Mesenteric fat pad (tissue), 1 donor: Measurements from ENCODE around the gene SLC38A9. TPM values are rescaled to one million over a fixed set of nuclear protein-coding genes. Genes with fewer than 3 reads are reported as not detected.

ENCODE experiments used
- DNase-seq: peaks from one replicate; pipeline ENCODE4 v3.0.0-alpha.2; 2020; ENCODE audit warnings: low spot score
- total RNA-seq: library from RNA; stranded (reverse); fragmentation: NEBNext Ultra II Directional; extraction: Animal tissue kit (Norgen Biotek cat#: 25700); gene quantifications from one replicate; pipeline ENCODE4 v1.2.1, GENCODE V29; 2021
- donor health status: DM: yes; HTN: yes; CAD: no.

Gene SLC38A9
- total RNA-seq, 1 donor from 2014 or later: 17.6 TPM

GRCh38 chr5:55613112-55613868 is 98.8 kb downstream of the SLC38A9 start:
- DNase-seq: no peak

GRCh38 chr5:55610542-55610941 is 101.6 kb downstream of the SLC38A9 start:
- no peak for DNase-seq

- no peak for DNase-seq
These were observed 102.7 kb downstream of the SLC38A9 start for GRCh38 chr5:55609413-55609812.

- no peak for DNase-seq
These were observed 103.4 kb downstream of the SLC38A9 start for GRCh38 chr5:55608595-55609349.

- DNase-seq: peak; percentile 33
These were observed 104.8 kb downstream of the SLC38A9 start for GRCh38 chr5:55607309-55607708.

GRCh38 chr5:55604611-55605067 is 107.5 kb downstream of the SLC38A9 start:
- no peak for DNase-seq

GRCh38 chr5:55603922-55604321 is 108.2 kb downstream of the SLC38A9 start:
- no peak for DNase-seq

GRCh38 chr5:55601628-55602027 is 110.5 kb downstream of the SLC38A9 start:
- no peak for DNase-seq

- DNase-seq: no peak
These were observed 110.9 kb downstream of the SLC38A9 start for GRCh38 chr5:55601204-55601618.

GRCh38 chr5:55600497-55601203 is 111.5 kb downstream of the SLC38A9 start:
- DNase-seq: no peak

GRCh38 chr5:55600086-55600485 is 112.0 kb downstream of the SLC38A9 start:
- DNase-seq: no peak

- DNase-seq: no peak
These were observed 112.7 kb downstream of the SLC38A9 start for GRCh38 chr5:55599148-55600050.

GRCh38 chr5:55597014-55597981 is 114.8 kb downstream of the SLC38A9 start:
- no peak for DNase-seq

GRCh38 chr5:55594671-55595070 is 117.5 kb downstream of the SLC38A9 start:
- no peak for DNase-seq

GRCh38 chr5:55593115-55593472 is 119.0 kb downstream of the SLC38A9 start:
- no peak for DNase-seq

- DNase-seq: no peak
These were observed 119.6 kb downstream of the SLC38A9 start for GRCh38 chr5:55592388-55593114.

- DNase-seq: no peak
These were observed 120.4 kb downstream of the SLC38A9 start for GRCh38 chr5:55591686-55592085.

GRCh38 chr5:55585206-55585610 is 126.9 kb downstream of the SLC38A9 start:
- no peak for DNase-seq
